Endothelial cell of umbilical vein (primary cell): ENCODE data around the gene ZYX.

Experiments
- EZH2 ChIP-seq: IDR thresholded peaks from 2 replicates; pipeline ENCODE4 v1.6.1; 2012; ENCODE audit warnings: borderline replicate concordance, low read depth, mild to moderate bottlenecking, moderate library complexity, low read length, inconsistent platforms; ENCODE audit not compliant: severe bottlenecking
- GATA2 ChIP-seq: IDR thresholded peaks from 2 replicates; pipeline ENCODE4 v1.7.0; 2011; ENCODE audit warnings: low read depth, mild to moderate bottlenecking, moderate library complexity, mixed read lengths, low read length; ENCODE audit not compliant: insufficient read length, insufficient read depth
- MYC ChIP-seq: IDR thresholded peaks from one replicate; pipeline ENCODE4 v1.6.1; 2011; ENCODE audit warnings: mild to moderate bottlenecking, low read depth, low read length
- POLR2A ChIP-seq: IDR thresholded peaks from 2 replicates; pipeline ENCODE4 v1.6.1; 2012; ENCODE audit warnings: low read depth, mild to moderate bottlenecking, control low read depth, low read length
- POLR2AphosphoS5 ChIP-seq: IDR thresholded peaks from 2 replicates; pipeline ENCODE4 v1.6.1; 2012; ENCODE audit warnings: low read depth, mild to moderate bottlenecking, control low read depth, low read length, moderate library complexity; ENCODE audit not compliant: insufficient read depth
- TF ChIP-seq, protein P1 (sequence below), 2 donors: IDR thresholded peaks; 1 replicate in 1 of 2; 2 replicates in 1 of 2; pipeline ENCODE4 v1.5.1; 2011; ENCODE audit warnings: low read length in 2 of 2, mild to moderate bottlenecking in 2 of 2, moderate library complexity in 2 of 2, control low read depth in 1 of 2, inconsistent platforms in 1 of 2, low read depth in 1 of 2; ENCODE audit not compliant: insufficient read depth in 1 of 2; ENCODE audit errors: extremely low read depth in 1 of 2
- TF ChIP-seq, protein P2 (sequence below): IDR thresholded peaks from 2 replicates; pipeline ENCODE4 v1.6.1; 2011; ENCODE audit not compliant: insufficient read depth, insufficient read length

DNA sequence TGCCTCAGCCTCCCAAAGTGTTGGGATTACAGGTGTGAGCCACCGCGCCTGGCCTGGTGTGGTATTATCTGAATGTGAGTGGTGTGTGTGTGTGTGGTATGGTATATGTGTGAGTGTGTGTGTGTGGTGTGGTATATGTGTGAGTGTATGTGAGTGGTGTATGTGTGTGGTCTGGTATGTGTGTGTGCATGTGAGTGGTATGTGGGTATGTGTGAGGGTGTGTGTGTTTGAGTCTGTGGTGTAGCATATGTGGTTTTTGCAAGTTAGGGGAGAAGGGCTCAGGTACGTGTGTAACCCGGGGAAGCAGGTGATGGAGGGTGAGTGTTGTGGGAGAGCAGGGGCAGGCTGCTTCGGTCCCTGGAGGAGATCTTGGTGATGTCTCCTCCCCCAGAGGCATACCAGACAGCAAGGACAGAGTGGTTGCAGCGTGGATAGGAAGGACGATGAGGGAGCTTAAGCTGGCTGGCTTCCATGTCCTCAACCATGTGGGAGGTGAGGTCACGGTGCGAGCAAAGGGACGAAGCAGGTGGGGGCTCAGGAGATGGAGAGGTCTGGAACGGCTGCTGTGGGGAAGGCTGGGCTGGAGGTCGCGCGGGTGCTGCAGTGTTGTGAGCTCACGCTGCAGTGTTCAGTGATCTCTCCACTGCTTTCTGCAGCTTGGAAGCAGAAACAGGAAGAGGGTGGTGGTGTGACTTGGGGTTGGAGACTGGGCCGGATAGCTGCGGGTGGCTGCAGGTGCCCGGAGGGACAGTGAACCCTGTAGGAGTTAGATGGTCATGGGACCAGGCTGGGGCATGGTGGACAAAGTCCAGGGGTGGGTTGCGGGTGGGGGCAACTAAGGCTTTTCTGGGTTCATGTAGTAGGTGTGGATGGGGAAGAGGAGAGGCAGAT, 5.0 kb downstream of the ZYX start:
- TF ChIP-seq, protein P1, sequence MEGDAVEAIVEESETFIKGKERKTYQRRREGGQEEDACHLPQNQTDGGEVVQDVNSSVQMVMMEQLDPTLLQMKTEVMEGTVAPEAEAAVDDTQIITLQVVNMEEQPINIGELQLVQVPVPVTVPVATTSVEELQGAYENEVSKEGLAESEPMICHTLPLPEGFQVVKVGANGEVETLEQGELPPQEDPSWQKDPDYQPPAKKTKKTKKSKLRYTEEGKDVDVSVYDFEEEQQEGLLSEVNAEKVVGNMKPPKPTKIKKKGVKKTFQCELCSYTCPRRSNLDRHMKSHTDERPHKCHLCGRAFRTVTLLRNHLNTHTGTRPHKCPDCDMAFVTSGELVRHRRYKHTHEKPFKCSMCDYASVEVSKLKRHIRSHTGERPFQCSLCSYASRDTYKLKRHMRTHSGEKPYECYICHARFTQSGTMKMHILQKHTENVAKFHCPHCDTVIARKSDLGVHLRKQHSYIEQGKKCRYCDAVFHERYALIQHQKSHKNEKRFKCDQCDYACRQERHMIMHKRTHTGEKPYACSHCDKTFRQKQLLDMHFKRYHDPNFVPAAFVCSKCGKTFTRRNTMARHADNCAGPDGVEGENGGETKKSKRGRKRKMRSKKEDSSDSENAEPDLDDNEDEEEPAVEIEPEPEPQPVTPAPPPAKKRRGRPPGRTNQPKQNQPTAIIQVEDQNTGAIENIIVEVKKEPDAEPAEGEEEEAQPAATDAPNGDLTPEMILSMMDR (IDR thresholded peaks at IDR 0.05; ENCODE audit: extremely low read depth in 1 of 2, insufficient read depth in 1 of 2, low read depth in 1 of 2, low read length in 2 of 2): no peak
- TF ChIP-seq GATA2 (no peak), EZH2 (no peak), POLR2AphosphoS5 (peak; percentile 28), MYC (no peak), POLR2A (no peak)
- TF ChIP-seq, protein P2, sequence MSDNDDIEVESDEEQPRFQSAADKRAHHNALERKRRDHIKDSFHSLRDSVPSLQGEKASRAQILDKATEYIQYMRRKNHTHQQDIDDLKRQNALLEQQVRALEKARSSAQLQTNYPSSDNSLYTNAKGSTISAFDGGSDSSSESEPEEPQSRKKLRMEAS: no peak
